K562 (cell line): ENCODE results near the gene GPR37L1. TPM values are rescaled to one million over a fixed set of nuclear protein-coding genes. Genes with fewer than 3 reads are reported as not detected.

Experiments
- ARNT ChIP-seq, 2 experiments: fragments of 450-650 bp; IDR thresholded peaks; 2 replicates each; pipeline ENCODE4 v1.6.1; 2016; ENCODE audit warnings: mild to moderate bottlenecking in 1 of 2
- DPF2 ChIP-seq: fragments of 450-650 bp; IDR thresholded peaks from 2 replicates; pipeline ENCODE4 v1.6.1; 2016
- ETV5 ChIP-seq: sonication (generic); formaldehyde crosslinking; IDR thresholded peaks from 2 replicates; pipeline ENCODE4 v1.4.0; 2020; ENCODE audit warnings: low read depth, mild to moderate bottlenecking, missing genetic modification reagents
- FUS ChIP-seq: fragments of 200-400 bp; formaldehyde crosslinking; optimal IDR thresholded peaks from 2 replicates; pipeline ENCODE3; 2017; ENCODE audit warnings: low read depth, low read length
- HIVEP1 ChIP-seq: fragments of 250-450 bp; sonication (Bioruptor Pico); IDR thresholded peaks from 2 replicates; pipeline ENCODE4 v1.4.0; 2020; ENCODE audit warnings: mild to moderate bottlenecking
- HLTF ChIP-seq: fragments of 450-650 bp; IDR thresholded peaks from 2 replicates; pipeline ENCODE4 v1.6.1; 2016
- ILF3 ChIP-seq: fragments of 450-650 bp; IDR thresholded peaks from 2 replicates; pipeline ENCODE4 v1.6.1; 2018; ENCODE audit warnings: antibody characterized with exemption, mild to moderate bottlenecking, moderate library complexity, borderline replicate concordance
- KDM4B ChIP-seq, 2 experiments: fragments of 450-650 bp in 1 of 2; sonication (generic) in 1 of 2; IDR thresholded peaks; 2 replicates each; pipeline ENCODE4 v1.6.1; 2016 to 2017; ENCODE audit warnings: borderline replicate concordance in 2 of 2, antibody characterized with exemption in 1 of 2, low read depth in 1 of 2, mild to moderate bottlenecking in 1 of 2
- KDM5B ChIP-seq: fragments of 200-600 bp; sonication (generic); IDR thresholded peaks from 2 replicates; pipeline ENCODE4 v1.6.1; 2012; ENCODE audit warnings: low read depth, mild to moderate bottlenecking, moderate library complexity, low read length, control low read depth, inconsistent platforms; ENCODE audit not compliant: insufficient replicate concordance
- L3MBTL2 ChIP-seq: fragments of 450-650 bp; IDR thresholded peaks from 2 replicates; pipeline ENCODE4 v1.6.1; 2016; ENCODE audit warnings: mild to moderate bottlenecking, moderate library complexity
- MAZ ChIP-seq, 2 experiments: fragments of 450-650 bp in 1 of 2; sonication (generic) in 1 of 2; formaldehyde crosslinking; IDR thresholded peaks in 1 of 2; conservative IDR thresholded peaks in 1 of 2; 2 replicates each; pipeline versions ENCODE4 v1.4.0 to v1.5.0; 2020; ENCODE audit warnings: mild to moderate bottlenecking in 1 of 2, missing genetic modification reagents in 1 of 2
- MYC ChIP-seq, 2 experiments: fragments of 250-450 bp in 1 of 2; sonication (Bioruptor Pico) in 1 of 2; IDR thresholded peaks; 2 replicates each; pipeline versions ENCODE4 v1.5.1 to v1.6.1; 2012 to 2021; ENCODE audit warnings: low read depth in 2 of 2, borderline replicate concordance in 1 of 2, improper control_type of control experiment in 1 of 2, low read length in 1 of 2, mild to moderate bottlenecking in 1 of 2, moderate library complexity in 1 of 2
- PHF8 ChIP-seq: fragments of 200-600 bp; sonication (generic); IDR thresholded peaks from 2 replicates; pipeline ENCODE4 v1.6.1; 2012; ENCODE audit warnings: mixed run types, mild to moderate bottlenecking, inconsistent platforms, low read length, moderate library complexity, borderline replicate concordance
- PRPF4 ChIP-seq: fragments of 200-400 bp; formaldehyde crosslinking; IDR thresholded peaks from one replicate; pipeline ENCODE4 v1.6.1; 2017; ENCODE audit warnings: low read length, low read depth, mild to moderate bottlenecking; ENCODE audit not compliant: insufficient read depth, poor library complexity, severe bottlenecking
- RAD51 ChIP-seq: fragments of 450-650 bp; IDR thresholded peaks from 2 replicates; pipeline ENCODE4 v1.7.1; 2016; ENCODE audit warnings: low read depth, mild to moderate bottlenecking, borderline replicate concordance
- RB1 ChIP-seq: fragments of 450-650 bp; IDR thresholded peaks from 2 replicates; pipeline ENCODE4 v1.6.1; 2017; ENCODE audit warnings: low read depth, mild to moderate bottlenecking
- SP1 ChIP-seq: sonication (generic); formaldehyde crosslinking; IDR thresholded peaks from 2 replicates; pipeline ENCODE4 v1.8.1; 2022; ENCODE audit warnings: mild to moderate bottlenecking, missing genetic modification reagents
- TAF7 ChIP-seq: fragments of 450-650 bp; IDR thresholded peaks from 2 replicates; pipeline ENCODE4 v1.6.1; 2016; ENCODE audit warnings: missing genetic modification characterization, missing compliant biosample characterization
- WHSC1 ChIP-seq: IDR thresholded peaks from one replicate; pipeline ENCODE4 v1.6.1; 2012; ENCODE audit warnings: low read length, control low read depth, inconsistent platforms
- ZBTB17 ChIP-seq: fragments of 450-650 bp; formaldehyde crosslinking; IDR thresholded peaks from 2 replicates; pipeline ENCODE4 v1.4.0; 2020; ENCODE audit warnings: mild to moderate bottlenecking
- ZNF140 ChIP-seq: fragments of 250-450 bp; sonication (Bioruptor Pico); IDR thresholded peaks from 2 replicates; pipeline ENCODE4 v1.8.0; 2021; ENCODE audit warnings: moderate library complexity, mild to moderate bottlenecking, inconsistent platforms
- ZNF184 ChIP-seq: sonication (generic); formaldehyde crosslinking; IDR thresholded peaks from 2 replicates; pipeline ENCODE4 v1.5.0; 2020; ENCODE audit warnings: missing genetic modification reagents
- ZNF507 ChIP-seq: conservative IDR thresholded peaks from 2 replicates; pipeline ENCODE4 v1.6.1; 2017; ENCODE audit warnings: missing genetic modification characterization, missing compliant biosample characterization
- ZNF699 ChIP-seq: fragments of 250-450 bp; sonication (Bioruptor Pico); IDR thresholded peaks from 2 replicates; pipeline ENCODE4 v1.8.0; 2021; ENCODE audit warnings: mild to moderate bottlenecking, moderate library complexity; ENCODE audit not compliant: insufficient replicate concordance
- polyA plus RNA-seq, 8 experiments: library from polyadenylated mRNA; depleted of rRNA in 4 of 8; stranded (reverse) in 5 of 8; unstranded in 3 of 8; fragments of >200 nt; fragmentation: Nextera tagmentation in 2 of 8; fragmentation: Illumina TruSeq in 1 of 8; extraction: Ambion mirVana in 2 of 8; extraction: Trizol in 1 of 8; gene quantifications; 2 replicates each; pipeline versions ENCODE4 v1.2.1 to v1.2.3, GENCODE V29; 2011 to 2014; ENCODE audit warnings: inconsistent platforms in 1 of 8, missing spikeins in 1 of 8
- total RNA-seq, 7 experiments: library from RNA; depleted of rRNA in 6 of 7; stranded (reverse); fragments of >200 nt in 6 of 7; fragmentation: Illumina TruSeq in 2 of 7; extraction: Trizol in 2 of 7; gene quantifications; 2 replicates each; pipeline versions ENCODE4 v1.2.1 to v1.2.3, GENCODE V29; 2011 to 2021; ENCODE audit warnings: low replicate concordance in 1 of 7
- TF ChIP-seq, protein P1 (sequence below): sonication (generic); formaldehyde crosslinking; IDR thresholded peaks from 2 replicates; pipeline ENCODE4 v1.8.1; 2023; ENCODE audit warnings: mild to moderate bottlenecking, missing genetic modification reagents
- TF ChIP-seq, protein P2 (sequence below): sonication (generic); formaldehyde crosslinking; IDR thresholded peaks from 2 replicates; pipeline ENCODE4 v1.4.0; 2020; ENCODE audit warnings: mild to moderate bottlenecking, missing genetic modification reagents

Gene GPR37L1
- total and polyA plus RNA-seq, 9 of the 15 experiments (the other 6 are each of a cell fraction or from before 2014, with no cell fraction given) = not detected

DNA sequence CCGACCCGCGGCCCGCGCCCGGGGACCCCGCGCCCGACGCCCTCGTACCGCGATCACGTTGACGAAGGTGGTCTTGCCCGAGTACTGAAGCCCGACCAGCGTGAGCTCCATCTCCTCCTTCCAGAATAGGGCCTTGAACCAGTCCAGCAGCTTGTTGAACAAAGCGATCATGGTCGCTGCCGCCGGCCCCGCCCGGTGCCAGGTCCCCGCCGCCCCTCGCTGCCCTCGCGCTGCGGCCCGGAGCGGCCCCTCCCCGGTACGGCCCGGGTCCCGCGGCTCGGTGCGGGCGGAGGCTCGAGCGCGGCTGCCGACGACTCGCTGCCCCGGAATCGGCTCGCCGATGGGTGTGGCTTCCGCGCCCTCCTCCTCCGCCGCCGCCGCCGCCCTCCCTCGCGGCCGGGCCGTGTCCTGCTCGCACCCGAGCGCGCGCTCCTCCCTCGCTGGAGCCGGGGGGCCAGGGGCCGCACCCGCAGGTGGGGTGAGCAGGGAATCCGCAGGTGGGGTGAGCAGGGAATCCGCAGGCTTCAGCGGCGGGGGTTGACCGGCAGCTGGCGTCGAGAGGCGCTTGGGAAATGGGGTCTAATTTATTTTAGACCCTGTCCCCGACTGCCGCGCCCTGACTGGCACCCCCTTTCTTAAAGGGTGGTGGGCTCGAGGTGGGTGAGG lies 21.8 kb downstream of the GPR37L1 start, which contains the start of gene ARL8A (continued):
- 0 out of 2 replicates have a peak, but pooled peaks have one; percentile 27 for TF ChIP-seq ETV5 (CRISPR knock-in tag)
- TF ChIP-seq RB1 = peak; percentile 75; the same call in 1 of the 2 replicates
- TF ChIP-seq ZBTB17 (CRISPR knock-in tag) = peak; percentile 40; the same call in 1 of the 2 replicates
- no peak for TF ChIP-seq SP1 (CRISPR knock-in tag)
- TF ChIP-seq PHF8 = peak; percentile 81; the same call in 1 of the 2 replicates
- TF ChIP-seq ZNF184 = no peak
- no peak for TF ChIP-seq WHSC1
- TF ChIP-seq ZNF699 (CRISPR knock-in tag) = no peak
- no peak for TF ChIP-seq ZNF507 (tag)
- TF ChIP-seq ZNF140 (CRISPR knock-in tag) = no peak
- TF ChIP-seq ARNT (IDR thresholded peaks at IDR 0.05) = no peak
- TF ChIP-seq KDM5B = peak; percentile 55
- peak; percentile 65; the same call in 1 of the 2 replicates for TF ChIP-seq MYC (IDR thresholded peaks at IDR 0.05; ENCODE audit: low read depth, low read length)
- TF ChIP-seq MYC (CRISPR knock-in tag; IDR thresholded peaks at IDR 0.05; ENCODE audit: borderline replicate concordance, low read depth) = no peak
- TF ChIP-seq FUS = no peak
- TF ChIP-seq RAD51 = no peak
- TF ChIP-seq MAZ (CRISPR knock-in tag; conservative IDR thresholded peaks at IDR 0.05 in 1 of 2, IDR thresholded peaks at IDR 0.05 in 1 of 2) = peak; percentile 29 to 89; a peak in 2 of 4 replicates
- no peak for TF ChIP-seq TAF7 (tag)
- TF ChIP-seq, protein P1, sequence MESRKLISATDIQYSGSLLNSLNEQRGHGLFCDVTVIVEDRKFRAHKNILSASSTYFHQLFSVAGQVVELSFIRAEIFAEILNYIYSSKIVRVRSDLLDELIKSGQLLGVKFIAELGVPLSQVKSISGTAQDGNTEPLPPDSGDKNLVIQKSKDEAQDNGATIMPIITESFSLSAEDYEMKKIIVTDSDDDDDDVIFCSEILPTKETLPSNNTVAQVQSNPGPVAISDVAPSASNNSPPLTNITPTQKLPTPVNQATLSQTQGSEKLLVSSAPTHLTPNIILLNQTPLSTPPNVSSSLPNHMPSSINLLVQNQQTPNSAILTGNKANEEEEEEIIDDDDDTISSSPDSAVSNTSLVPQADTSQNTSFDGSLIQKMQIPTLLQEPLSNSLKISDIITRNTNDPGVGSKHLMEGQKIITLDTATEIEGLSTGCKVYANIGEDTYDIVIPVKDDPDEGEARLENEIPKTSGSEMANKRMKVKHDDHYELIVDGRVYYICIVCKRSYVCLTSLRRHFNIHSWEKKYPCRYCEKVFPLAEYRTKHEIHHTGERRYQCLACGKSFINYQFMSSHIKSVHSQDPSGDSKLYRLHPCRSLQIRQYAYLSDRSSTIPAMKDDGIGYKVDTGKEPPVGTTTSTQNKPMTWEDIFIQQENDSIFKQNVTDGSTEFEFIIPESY = no peak
- TF ChIP-seq ILF3 = no peak; the same call in 1 of the 2 replicates
- no peak for TF ChIP-seq DPF2
- peak; percentile 41; the same call in 1 of the 2 replicates for TF ChIP-seq HIVEP1 (CRISPR knock-in tag)
- TF ChIP-seq, protein P2, sequence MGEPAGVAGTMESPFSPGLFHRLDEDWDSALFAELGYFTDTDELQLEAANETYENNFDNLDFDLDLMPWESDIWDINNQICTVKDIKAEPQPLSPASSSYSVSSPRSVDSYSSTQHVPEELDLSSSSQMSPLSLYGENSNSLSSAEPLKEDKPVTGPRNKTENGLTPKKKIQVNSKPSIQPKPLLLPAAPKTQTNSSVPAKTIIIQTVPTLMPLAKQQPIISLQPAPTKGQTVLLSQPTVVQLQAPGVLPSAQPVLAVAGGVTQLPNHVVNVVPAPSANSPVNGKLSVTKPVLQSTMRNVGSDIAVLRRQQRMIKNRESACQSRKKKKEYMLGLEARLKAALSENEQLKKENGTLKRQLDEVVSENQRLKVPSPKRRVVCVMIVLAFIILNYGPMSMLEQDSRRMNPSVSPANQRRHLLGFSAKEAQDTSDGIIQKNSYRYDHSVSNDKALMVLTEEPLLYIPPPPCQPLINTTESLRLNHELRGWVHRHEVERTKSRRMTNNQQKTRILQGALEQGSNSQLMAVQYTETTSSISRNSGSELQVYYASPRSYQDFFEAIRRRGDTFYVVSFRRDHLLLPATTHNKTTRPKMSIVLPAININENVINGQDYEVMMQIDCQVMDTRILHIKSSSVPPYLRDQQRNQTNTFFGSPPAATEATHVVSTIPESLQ (CRISPR knock-in tag) = no peak
- TF ChIP-seq HLTF = no peak
- peak; percentile 76 for TF ChIP-seq L3MBTL2
- no peak; a peak in 1 of 4 replicates for TF ChIP-seq KDM4B (IDR thresholded peaks at IDR 0.05; ENCODE audit: borderline replicate concordance in 2 of 2, low read depth in 1 of 2)
- TF ChIP-seq PRPF4 = no peak
